ENCODE results near the gene AP5B1.

AP5B1 gene

DNA sequence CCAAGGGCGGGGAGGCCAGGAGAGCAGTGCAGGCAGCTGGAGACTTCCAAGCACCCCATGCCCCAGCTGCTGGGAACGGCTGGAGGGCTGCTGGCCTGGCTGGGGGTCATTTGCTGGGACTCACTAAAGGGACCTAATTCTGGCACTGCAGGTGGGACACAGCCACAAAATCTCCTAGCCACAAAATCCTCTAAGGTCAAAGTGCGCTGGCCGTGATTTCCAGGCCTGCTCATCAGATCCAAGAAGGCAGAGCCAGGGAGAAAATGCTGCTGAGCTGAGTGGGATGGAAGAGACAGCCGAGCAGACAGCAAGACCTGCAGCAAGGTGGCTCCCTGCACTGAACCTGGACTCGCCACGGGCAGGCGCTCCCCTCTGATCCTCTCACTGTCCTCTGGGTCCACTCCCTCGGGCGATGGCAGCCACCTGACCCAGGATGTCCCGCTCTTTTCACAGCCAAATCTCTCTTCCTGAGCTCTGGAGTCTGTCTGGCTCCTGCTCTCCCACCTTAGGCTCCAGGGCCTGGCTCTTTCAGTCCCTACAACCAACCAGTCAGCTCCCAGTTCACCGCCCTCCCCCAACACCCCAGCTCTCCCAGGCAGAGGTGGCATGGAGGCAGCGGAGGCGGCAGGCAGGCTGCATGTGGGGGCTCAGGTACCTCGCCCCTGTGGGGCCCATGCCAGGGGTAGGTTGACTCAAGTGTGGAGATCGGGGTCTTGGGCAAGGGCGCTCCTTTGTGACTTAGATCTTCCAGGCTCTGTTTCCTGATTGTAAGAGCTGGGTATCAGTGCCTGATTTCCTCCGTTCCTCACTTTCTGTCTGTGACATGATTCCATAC lies 20.6 kb upstream of the AP5B1 start:
- no peak for DNase-seq

DNA sequence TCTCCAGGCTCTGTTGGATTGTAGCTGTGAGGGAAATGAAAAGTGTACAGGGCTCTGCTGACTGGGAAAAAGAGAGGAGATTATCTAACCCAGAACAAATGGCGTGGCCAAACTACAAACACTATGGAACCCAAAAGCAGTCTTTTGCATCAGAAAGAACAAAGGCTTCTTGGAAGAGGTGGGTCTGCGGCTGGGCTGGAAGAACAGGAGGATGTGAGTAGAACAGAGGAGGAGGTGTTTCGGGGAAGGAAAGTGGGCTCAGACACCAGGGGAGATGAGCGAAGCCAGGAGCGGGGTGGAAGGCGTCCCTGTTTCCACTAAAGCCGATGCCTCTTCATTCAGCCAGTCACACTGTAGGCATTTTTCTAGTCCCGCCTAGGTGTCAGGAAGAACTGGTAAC lies 18.1 kb upstream of the AP5B1 start:
- DNase-seq: no peak

DNA sequence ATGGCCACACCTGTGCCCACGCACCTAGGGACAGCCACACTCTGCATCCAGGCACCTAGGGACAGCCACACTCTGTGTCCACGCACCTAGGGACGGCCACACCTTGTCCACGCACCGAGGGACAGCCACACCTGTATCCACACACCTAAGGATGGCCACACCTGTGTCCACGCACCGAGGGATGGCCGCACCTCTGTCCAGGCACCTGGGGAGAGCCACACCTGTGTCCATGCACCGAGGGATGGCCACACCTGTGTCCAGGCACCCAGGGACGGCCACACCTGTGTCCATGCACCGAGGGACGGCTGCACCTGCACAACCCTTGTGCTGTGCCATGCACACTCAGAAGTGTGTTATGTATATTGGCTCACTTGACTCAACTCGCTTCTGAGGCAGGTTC lies 16.9 kb upstream of the AP5B1 start:
- no peak for DNase-seq

DNA sequence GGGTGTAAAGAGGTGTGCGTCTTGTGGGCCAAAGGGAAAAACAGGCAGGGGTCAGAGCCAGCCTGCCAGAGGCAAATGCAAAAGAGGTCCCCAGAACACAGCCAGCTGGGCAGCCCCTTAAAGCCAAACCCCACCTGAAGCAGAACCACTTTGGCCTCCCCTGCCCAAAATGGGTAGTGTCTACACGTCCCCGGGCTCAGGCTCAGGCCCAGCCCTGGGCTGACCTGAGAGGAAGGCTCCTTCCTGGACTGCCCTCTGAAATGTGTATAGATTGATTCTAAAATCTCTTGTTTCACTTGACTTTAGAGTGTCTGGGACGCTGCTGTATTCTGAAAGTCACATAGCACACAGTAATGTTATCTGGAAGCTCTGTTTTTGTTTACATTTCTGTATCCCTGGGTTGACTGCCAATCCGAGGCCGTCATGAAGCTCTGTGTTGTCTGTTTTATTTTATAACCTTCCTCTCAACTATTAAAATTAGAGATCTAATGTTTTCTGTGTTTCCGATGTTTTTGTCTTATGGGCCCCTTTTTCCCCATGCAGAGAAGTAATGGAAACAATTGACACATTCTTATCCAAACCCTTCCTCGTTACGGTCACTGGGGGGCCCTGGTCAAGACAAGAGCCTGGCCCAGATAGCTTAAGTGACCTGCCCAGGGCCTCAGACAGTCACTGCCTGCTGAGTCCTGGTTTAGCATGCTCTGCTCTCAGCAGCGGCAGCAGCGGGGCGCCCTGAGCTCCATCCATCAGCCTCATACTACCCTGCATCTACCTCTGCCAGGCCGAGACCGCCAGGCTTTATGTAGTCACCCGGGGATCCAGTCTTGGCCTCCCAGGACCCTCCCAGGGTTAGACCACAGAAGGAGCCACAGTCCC lies 16.2 kb upstream of the AP5B1 start:
- no peak for DNase-seq

DNA sequence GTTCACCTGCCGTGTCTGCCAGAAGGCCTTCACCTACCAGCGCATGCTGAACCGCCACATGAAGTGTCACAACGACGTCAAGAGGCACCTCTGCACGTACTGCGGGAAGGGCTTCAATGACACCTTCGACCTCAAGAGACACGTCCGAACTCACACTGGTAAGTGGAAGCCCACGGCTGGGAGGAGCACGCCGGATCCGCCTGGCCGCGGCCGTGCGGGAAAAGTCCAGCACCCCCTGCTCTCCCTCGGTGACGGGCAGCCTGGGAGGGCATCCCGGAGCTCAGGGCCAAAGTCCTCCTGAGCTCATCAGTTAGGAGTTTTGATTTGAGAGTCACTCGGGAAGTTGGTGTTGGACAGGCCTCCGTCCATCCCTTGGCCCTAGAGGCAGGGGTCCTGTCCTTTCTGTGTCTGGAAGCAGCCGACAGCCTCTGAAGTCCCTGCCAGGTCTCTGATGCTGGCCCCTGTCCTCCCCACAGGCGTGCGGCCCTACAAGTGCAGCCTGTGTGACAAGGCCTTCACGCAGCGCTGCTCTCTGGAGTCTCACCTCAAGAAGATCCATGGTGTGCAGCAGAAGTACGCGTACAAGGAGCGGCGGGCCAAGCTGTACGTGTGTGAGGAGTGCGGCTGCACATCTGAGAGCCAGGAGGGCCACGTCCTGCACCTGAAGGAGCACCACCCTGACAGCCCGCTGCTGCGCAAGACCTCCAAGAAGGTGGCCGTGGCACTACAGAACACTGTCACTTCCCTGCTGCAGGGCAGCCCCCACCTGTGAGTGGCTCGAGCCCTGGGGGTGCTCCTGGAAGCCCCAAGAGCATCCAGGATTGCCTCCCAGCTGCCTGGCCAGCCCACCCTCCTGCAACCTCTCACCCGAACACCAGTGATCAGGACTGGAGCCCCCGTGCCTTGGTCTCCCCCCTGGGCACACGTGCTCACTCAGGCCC lies 14.1 kb upstream of the AP5B1 start:
- no peak for DNase-seq

DNA sequence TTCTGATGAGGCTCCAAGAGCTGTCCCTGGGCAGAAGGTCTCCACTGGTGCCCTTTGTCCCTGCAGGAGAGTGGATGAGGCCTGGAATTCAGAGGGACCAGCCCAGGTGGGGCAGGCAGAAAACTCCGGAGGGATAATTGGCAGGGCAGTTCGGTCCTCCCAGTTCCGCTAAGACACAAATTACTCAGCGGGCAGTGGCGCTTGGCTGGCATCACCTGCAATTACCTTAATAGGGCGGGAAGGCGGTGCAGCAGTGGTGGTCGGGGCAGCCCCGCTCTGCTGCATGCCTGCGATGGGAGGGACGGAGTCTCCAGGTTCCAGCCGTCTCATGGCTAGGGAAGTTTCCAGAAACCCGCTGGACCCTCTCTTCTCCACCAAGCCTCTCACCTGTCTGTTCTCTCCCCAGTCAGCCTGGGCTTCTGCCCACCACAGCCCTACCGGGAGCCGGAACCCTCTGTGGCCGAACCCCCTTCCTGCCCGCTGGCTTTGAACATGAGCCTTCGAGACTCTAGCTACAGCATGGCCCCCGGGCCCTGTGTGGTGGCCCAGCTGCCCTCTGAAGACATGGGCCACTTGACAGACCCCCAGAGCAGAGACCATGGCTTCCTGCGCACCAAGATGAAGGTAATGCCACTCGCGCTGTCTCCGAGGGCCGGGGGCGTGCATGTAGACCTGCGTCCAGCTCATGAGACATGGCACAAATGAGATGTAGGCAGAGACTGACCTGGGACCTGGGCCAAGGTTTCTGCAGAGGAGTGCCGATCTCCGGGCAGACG lies 13.0 kb upstream of the AP5B1 start:
- DNase-seq: no peak

- DNase-seq: no peak
Measured at GRCh38 chr11:65793144-65793581, 12.4 kb upstream of the AP5B1 start.

DNA sequence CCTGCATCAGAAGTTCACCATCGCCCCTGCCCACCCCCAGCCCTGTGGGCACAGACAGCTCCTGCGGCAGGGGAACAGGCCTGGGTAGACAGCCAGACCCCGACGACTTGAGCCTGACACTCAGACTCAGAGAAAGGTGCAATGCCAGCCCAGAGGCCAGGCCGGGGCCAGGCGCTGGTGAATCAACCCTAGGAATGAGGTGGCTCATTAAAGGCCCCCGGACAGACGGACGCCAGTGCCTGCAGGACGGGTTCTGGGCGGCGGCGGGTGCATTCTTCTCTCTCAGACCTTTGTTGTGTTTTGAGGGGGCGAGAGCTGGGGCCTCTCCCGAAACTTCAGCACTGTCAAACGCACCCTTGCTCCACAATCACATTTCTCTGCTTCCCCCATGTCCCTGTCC lies 11.7 kb upstream of the AP5B1 start:
- DNase-seq: no peak

DNA sequence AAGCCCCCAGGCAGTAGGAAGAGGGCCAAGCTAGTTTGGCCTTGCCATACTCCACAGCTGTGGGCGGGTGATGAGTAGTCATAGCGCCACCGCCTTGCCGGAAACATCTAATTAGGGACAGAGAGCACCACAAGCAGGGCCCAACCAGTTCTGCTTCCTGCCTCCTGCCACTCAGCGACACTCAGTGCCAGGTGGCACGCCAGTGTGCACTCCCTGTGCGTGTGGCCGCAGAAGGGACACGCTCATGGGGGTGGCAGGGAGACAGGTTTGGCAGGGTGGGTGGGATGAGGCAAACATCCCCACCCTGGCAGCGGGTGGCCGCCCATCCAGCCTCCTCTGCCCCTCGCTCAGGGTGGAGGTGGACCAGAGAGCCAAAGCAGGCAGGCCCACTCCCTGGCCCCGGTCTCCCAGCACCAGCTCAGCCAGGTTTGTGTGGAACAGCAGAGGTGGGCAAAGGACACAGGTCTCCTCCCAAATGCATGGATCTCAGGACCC lies 11.0 kb upstream of the AP5B1 start:
- peak; percentile 75 for DNase-seq

DNA sequence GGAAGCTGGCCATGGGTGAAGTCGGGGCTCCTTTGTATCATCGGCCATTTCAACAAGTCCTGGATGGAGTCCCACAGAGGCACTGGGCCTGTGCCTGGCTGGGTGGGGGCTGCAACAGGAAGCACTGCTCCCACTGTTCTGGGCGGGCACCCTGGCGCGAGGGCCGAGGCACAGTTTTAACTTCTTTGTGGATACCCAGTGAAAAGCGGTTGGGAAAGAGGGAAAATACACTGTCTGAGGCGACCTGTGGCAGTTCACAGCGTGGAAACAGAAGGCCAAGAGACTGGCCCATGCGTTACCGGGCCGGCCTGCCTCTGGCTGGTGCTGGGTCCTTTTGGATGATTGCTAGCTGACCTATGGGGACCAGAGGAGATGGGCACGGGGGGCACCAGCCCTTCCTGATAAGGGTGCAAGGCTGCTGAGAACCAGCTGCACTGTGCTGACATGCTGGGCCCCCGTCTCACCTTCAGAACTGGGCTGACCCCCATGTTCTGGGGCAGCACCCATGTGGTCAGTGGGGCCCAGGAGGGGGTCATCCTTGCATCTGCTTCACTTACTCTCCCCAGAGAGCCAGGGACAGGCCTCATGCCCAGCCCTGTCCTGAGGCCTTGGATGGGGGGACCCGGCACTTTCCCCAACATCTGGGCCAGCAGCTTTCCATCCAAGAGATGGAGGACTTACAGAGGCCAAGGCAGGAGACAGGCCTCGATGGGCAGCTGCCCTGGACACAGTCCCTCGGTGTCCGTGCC lies 10.3 kb upstream of the AP5B1 start:
- DNase-seq: no peak

- no peak for DNase-seq
Measured at GRCh38 chr11:65790104-65790901, 9.5 kb upstream of the AP5B1 start.

- no peak for DNase-seq
Measured at GRCh38 chr11:65789230-65790103, 8.7 kb upstream of the AP5B1 start.

- DNase-seq: no peak
Measured at GRCh38 chr11:65788821-65789220, 8.0 kb upstream of the AP5B1 start.

- no peak for DNase-seq
Measured at GRCh38 chr11:65787649-65788622, 7.2 kb upstream of the AP5B1 start.

DNA sequence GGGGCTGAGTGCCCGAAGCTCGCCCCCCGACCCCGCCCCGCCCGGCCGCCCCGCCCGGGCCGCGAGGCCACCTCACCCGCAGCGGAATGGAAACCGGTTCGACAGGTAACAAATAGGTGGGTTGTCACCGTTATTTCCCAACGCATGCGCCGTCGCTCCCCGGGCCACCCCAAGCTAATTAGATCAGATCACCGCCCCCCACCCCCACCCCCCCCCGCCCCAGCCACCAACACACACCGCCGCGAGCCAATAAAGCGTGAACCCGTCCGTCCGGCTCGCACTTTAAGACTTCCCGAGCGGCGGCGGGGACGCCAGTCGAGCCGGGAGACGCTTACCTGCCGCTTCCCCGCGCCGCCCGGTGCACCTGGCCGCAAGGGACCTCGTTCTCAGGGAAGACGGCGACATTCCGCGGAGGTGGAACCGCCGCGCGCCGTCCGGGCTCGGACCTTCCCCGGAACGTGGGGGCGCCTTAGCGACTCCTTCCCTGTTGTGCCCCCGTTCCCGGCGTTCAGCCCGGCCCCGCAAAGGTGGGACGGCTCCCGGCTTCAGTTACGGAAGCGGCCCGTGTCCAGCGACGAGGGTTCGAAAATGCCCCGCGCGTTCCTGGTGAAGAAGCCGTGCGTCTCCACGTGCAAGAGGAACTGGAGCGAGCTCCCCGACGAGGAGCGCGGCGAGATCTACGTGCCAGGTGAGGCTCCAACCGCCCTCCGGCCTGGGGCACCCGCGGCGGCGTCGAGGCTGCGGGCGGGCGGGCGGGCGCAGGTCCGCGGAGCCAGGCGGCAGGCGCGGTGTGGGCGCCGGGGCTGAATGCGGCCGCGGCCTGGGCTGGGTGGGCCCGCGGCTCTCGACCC lies 6.2 kb upstream of the AP5B1 start, which contains the start of gene OVOL1:
Gene OVOL1, plus strand, starts transcription at position 278 of the 851 bp plus-strand sequence. Its CDS starts 311 bp downstream, at position 589.
- no peak for DNase-seq

- peak; percentile 34 for DNase-seq
Measured at GRCh38 chr11:65786008-65786785, 5.4 kb upstream of the AP5B1 start.
